HL-60 (cell line): Measurements from ENCODE around the gene SH3BP1.

Experiments used
- DNase-seq, 2 experiments: peaks; one replicate each; pipeline ENCODE4 v3.0.0-alpha.2; 2010 to 2020; ENCODE audit warnings: low read depth in 1 of 2, low spot score in 1 of 2
- H3K27ac ChIP-seq: fragments of 250-450 bp; sonication (Bioruptor Pico); replicated peaks from 2 replicates; pipeline ENCODE4 v1.5.1; 2020; ENCODE audit warnings: mild to moderate bottlenecking, moderate library complexity
- H3K27me3 ChIP-seq: fragments of 250-450 bp; sonication (Bioruptor Pico); 2 replicates; pipeline ENCODE4 v1.5.1; 2021; ENCODE audit warnings: mild to moderate bottlenecking, moderate library complexity; ENCODE audit not compliant: insufficient read depth, poor library complexity, severe bottlenecking
- H3K4me3 ChIP-seq: replicated peaks from 2 replicates; pipeline ENCODE4 v1.5.1; 2011; ENCODE audit warnings: mild to moderate bottlenecking, control low read depth, low read length; ENCODE audit not compliant: insufficient read depth
- GABPA ChIP-seq: IDR thresholded peaks from 2 replicates; pipeline ENCODE4 v1.6.1; 2012; ENCODE audit warnings: low read depth
- POLR2AphosphoS5 ChIP-seq: IDR thresholded peaks from 2 replicates; pipeline ENCODE4 v1.6.1; 2012; ENCODE audit warnings: low read depth
- REST ChIP-seq: IDR thresholded peaks from 2 replicates; pipeline ENCODE4 v1.6.1; 2012; ENCODE audit warnings: low read depth; ENCODE audit not compliant: insufficient replicate concordance
- SPI1 ChIP-seq: IDR thresholded peaks from 2 replicates; pipeline ENCODE4 v1.6.1; 2012; ENCODE audit warnings: low read depth, mild to moderate bottlenecking, borderline replicate concordance
- TF ChIP-seq, protein P1 (sequence below): IDR thresholded peaks from one replicate; pipeline ENCODE4 v1.5.1; 2011; ENCODE audit warnings: low read length, control low read depth, inconsistent platforms; ENCODE audit not compliant: insufficient read depth

Gene SH3BP1

GRCh38 chr22:37681556-37682049 lies 42.1 kb downstream of the SH3BP1 start:
- H3K27me3 ChIP-seq = no peaks in the 10 kb centered on the region
- H3K4me3 ChIP-seq = no peak overlapping the region
- peak overlapping the region; percentile 35 for H3K27ac ChIP-seq
- peak; percentile 74 to 80 for DNase-seq
- no peak for TF ChIP-seq SPI1
- TF ChIP-seq, protein P1, sequence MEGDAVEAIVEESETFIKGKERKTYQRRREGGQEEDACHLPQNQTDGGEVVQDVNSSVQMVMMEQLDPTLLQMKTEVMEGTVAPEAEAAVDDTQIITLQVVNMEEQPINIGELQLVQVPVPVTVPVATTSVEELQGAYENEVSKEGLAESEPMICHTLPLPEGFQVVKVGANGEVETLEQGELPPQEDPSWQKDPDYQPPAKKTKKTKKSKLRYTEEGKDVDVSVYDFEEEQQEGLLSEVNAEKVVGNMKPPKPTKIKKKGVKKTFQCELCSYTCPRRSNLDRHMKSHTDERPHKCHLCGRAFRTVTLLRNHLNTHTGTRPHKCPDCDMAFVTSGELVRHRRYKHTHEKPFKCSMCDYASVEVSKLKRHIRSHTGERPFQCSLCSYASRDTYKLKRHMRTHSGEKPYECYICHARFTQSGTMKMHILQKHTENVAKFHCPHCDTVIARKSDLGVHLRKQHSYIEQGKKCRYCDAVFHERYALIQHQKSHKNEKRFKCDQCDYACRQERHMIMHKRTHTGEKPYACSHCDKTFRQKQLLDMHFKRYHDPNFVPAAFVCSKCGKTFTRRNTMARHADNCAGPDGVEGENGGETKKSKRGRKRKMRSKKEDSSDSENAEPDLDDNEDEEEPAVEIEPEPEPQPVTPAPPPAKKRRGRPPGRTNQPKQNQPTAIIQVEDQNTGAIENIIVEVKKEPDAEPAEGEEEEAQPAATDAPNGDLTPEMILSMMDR = peak; percentile 93

DNA sequence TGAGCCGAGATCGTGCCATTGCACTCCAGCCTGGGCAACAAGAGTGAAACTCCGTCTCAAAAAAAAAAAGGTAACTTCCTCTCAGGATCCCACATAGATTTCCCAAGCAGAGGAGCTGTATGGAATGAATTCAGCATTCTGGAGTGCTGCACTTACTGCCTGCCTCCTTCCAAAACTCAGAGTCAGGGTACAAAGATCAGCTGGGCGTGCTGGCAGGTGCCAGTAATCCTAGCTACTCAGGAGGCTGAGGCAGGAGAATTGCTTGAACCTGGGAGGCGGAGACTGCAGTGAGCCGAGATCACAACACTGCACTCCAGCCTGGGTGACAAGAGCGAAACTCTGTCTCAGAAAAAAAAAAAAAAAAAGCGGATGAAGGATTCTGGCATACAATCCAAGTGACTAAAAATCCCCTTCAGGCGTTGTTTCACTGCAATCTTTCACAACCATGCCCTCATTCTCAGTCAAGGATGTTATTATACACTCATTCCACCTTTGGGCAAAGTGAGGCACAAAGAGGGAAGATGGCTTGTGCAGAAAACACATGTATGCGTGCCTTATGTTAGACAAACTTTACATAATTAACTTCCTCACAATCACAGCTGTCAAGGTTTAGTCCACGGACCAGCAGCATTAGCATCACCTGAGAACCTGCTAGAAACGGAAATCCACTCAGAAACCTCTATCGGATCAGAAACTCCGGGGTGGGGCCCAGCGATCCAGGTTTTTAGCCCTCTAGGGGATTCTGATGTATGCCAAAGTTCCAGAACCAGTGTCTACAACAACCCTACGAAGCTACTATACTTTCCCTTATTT lies 45.5 kb downstream of the SH3BP1 start:
- no peak overlapping the region for H3K27ac ChIP-seq
- no peak overlapping the region for H3K4me3 ChIP-seq
- TF ChIP-seq SPI1 (no peak), REST (no peak), GABPA (no peak), POLR2AphosphoS5 (no peak)
- TF ChIP-seq, protein P1 = no peak
- no peak for DNase-seq
- no peaks in the 10 kb centered on the region for H3K27me3 ChIP-seq

GRCh38 chr22:37686002-37686982 lies 46.8 kb downstream of the SH3BP1 start, which contains the start of gene NOL12:
Gene NOL12 (plus strand): TSS chr22:37686343. CDS start chr22:37686393, 50 bp downstream.
- Histone ChIP-seq H3K27me3 (no peaks in the 10 kb centered on the region), H3K27ac (peak within 1 kb of the TSS; percentile 92), H3K4me3 (peak within 1 kb of the TSS; percentile 97)
- TF ChIP-seq SPI1 (0 out of 2 replicates have a peak, but pooled peaks have one; percentile 52), POLR2AphosphoS5 (peak; percentile 69; the same call in 1 of the 2 replicates), GABPA (peak; percentile 98), REST (peak; percentile 37)
- TF ChIP-seq, protein P1 = no peak
- peak; percentile 88 to 90 for DNase-seq
